ENCODE data around the gene PRSS33.

GRCh38 chr16:2835638-2836493 is 48.5 kb upstream of the PRSS33 start:
- TF ChIP-seq POLR2A (IDR thresholded peaks at IDR 0.05) (no peak), CTCF (IDR thresholded peaks at IDR 0.05) (no peak)
